Glutamatergic neuron (in vitro differentiated cells): ENCODE results near the gene SLC25A26. TPM values are rescaled to one million over a fixed set of nuclear protein-coding genes. Genes with fewer than 3 reads are reported as not detected.
A peak's percentile ranks its signal among the peaks of the same experiment; 100 is the strongest.

Experiments used
- DNase-seq: peaks from one replicate; pipeline ENCODE4 v3.0.0; 2022
- H3K27ac Mint-ChIP-seq: one replicate; pipeline ENCODE4 v1.8.0; 2020; ENCODE audit warnings: mild to moderate bottlenecking, mixed read lengths, inconsistent platforms; ENCODE audit not compliant: unreplicated experiment
- H3K27me3 Mint-ChIP-seq: one replicate; pipeline ENCODE4 v1.8.0; 2020; ENCODE audit warnings: mild to moderate bottlenecking, moderate library complexity, mixed read lengths, inconsistent platforms; ENCODE audit not compliant: unreplicated experiment
- H3K36me3 Mint-ChIP-seq: one replicate; pipeline ENCODE4 v1.8.0; 2020; ENCODE audit warnings: mild to moderate bottlenecking, mixed read lengths, inconsistent platforms; ENCODE audit not compliant: unreplicated experiment
- H3K4me1 Mint-ChIP-seq: one replicate; pipeline ENCODE4 v1.8.0; 2020; ENCODE audit warnings: mild to moderate bottlenecking, low read depth, mixed read lengths, inconsistent platforms; ENCODE audit not compliant: unreplicated experiment
- H3K4me3 Mint-ChIP-seq: one replicate; pipeline ENCODE4 v1.8.0; 2020; ENCODE audit warnings: mild to moderate bottlenecking, mixed read lengths, inconsistent platforms; ENCODE audit not compliant: unreplicated experiment
- H3K9me3 Mint-ChIP-seq: one replicate; pipeline ENCODE4 v1.8.0; 2020; ENCODE audit warnings: mild to moderate bottlenecking, moderate library complexity, mixed read lengths, inconsistent platforms; ENCODE audit not compliant: unreplicated experiment
- total RNA-seq: library from RNA; stranded (reverse); fragmentation: NEBNext Ultra II Directional; extraction: Animal tissue kit (Norgen Biotek cat#: 25700); gene quantifications from one replicate; pipeline ENCODE4 v1.2.1, GENCODE V29; 2021; ENCODE audit not compliant: unreplicated experiment
- TF ChIP-seq, protein P1 (sequence below): fragments of 200-600 bp; sonication (generic); IDR thresholded peaks from one replicate; pipeline ENCODE4 v1.5.0; 2021; ENCODE audit not compliant: partially characterized antibody, unreplicated experiment

The SLC25A26 gene
- total RNA-seq, 1 donor from 2014 or later = 12.7 TPM

DNA sequence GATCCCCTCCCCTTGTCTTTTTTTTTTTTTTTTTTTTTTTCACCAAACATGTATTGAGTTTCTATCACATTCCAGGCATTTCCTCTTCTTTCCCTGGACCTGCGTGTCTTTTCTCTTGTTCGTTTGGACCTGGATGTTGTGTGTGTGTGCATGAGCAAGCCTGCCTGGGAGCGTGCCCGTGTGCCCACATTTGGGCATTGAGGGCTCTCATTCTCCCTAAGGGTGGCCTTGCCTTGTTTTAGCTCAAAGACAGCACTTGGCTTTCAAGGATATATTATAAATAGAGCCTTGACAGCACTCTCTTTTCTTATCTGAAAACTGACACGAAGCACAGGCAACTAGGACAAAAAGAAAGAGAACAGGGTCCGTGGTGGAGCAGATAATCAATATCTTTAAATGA, 39.0 kb upstream of the SLC25A26 start:
- peaks cover 8% of the 10 kb centered on the region for H3K27me3 Mint-ChIP-seq
- DNase-seq = no peak
- H3K36me3 Mint-ChIP-seq = no peaks in the 10 kb centered on the region
- peaks cover 6% of the 10 kb centered on the region for H3K9me3 Mint-ChIP-seq
- H3K4me3 Mint-ChIP-seq = peak overlapping the region; percentile 48
- H3K4me1 Mint-ChIP-seq = peaks cover 12% of the 10 kb centered on the region
- H3K27ac Mint-ChIP-seq = no peak overlapping the region
- TF ChIP-seq, protein P1, sequence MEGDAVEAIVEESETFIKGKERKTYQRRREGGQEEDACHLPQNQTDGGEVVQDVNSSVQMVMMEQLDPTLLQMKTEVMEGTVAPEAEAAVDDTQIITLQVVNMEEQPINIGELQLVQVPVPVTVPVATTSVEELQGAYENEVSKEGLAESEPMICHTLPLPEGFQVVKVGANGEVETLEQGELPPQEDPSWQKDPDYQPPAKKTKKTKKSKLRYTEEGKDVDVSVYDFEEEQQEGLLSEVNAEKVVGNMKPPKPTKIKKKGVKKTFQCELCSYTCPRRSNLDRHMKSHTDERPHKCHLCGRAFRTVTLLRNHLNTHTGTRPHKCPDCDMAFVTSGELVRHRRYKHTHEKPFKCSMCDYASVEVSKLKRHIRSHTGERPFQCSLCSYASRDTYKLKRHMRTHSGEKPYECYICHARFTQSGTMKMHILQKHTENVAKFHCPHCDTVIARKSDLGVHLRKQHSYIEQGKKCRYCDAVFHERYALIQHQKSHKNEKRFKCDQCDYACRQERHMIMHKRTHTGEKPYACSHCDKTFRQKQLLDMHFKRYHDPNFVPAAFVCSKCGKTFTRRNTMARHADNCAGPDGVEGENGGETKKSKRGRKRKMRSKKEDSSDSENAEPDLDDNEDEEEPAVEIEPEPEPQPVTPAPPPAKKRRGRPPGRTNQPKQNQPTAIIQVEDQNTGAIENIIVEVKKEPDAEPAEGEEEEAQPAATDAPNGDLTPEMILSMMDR = no peak

DNA sequence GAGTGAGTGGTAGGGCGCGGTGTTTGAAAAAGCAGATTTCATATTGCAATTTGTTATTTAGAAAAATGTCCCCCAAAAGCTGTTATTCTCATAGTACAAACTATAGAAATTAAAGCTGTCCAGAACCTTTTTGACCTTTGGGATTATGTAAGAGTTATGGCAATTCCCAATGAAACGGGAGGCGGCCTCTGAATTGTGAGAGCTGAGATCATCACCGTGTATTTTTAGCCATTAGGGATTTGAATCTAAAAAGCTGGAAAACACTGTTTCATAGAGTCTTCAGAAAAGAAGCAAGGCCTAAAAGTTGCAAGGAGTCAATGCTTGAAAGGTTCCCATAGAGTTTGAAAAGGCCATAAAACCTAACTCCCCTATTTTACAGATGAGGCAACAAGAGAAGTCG, 38.6 kb upstream of the SLC25A26 start:
- H3K27me3 Mint-ChIP-seq = peaks cover 12% of the 10 kb centered on the region
- H3K4me3 Mint-ChIP-seq = peak overlapping the region; percentile 48
- H3K27ac Mint-ChIP-seq = no peak overlapping the region
- DNase-seq = no peak
- no peaks in the 10 kb centered on the region for H3K36me3 Mint-ChIP-seq
- TF ChIP-seq, protein P1 = no peak
- peaks cover 6% of the 10 kb centered on the region for H3K9me3 Mint-ChIP-seq
- peaks cover 12% of the 10 kb centered on the region for H3K4me1 Mint-ChIP-seq

DNA sequence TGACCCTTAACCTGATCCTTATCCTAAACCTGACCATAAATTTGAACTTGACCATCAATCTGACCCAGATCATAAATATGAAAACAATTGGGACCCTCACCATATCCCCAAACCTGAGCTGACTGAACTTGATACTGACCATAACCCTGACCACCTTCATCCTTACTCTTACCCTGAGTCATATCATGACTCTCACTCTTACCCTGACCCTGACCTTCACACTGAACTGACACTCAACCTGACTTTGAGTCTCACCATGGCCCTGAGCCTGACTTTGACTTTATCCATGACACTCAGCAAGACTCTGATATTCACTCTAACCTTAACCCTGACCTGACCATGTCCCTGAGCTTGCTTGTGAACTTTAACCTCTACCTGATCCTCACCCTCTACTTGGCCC, 34.3 kb upstream of the SLC25A26 start:
- Mint-ChIP-seq H3K9me3 (peaks cover 7% of the 10 kb centered on the region), H3K27ac (no peak overlapping the region), H3K36me3 (peaks cover 6% of the 10 kb centered on the region), H3K27me3 (peaks cover 11% of the 10 kb centered on the region), H3K4me1 (peaks cover 12% of the 10 kb centered on the region), H3K4me3 (no peak overlapping the region)
- DNase-seq = no peak
- TF ChIP-seq, protein P1 = no peak

- Mint-ChIP-seq H3K27ac (peak overlapping the region; percentile 17), H3K4me1 (no peaks in the 10 kb centered on the region), H3K36me3 (no peaks in the 10 kb centered on the region), H3K27me3 (no peaks in the 10 kb centered on the region), H3K4me3 (peak overlapping the region; percentile 69), H3K9me3 (no peaks in the 10 kb centered on the region)
- TF ChIP-seq, protein P1 = no peak
- peak; percentile 79 for DNase-seq
Observed at GRCh38 chr3:66195347-66195783, 25.4 kb upstream of the SLC25A26 start.

- H3K4me1 Mint-ChIP-seq = no peaks in the 10 kb centered on the region
- no peak overlapping the region for H3K4me3 Mint-ChIP-seq
- no peaks in the 10 kb centered on the region for H3K36me3 Mint-ChIP-seq
- no peak for DNase-seq
- TF ChIP-seq, protein P1 = peak; percentile 23
- no peaks in the 10 kb centered on the region for H3K9me3 Mint-ChIP-seq
- H3K27ac Mint-ChIP-seq = no peak overlapping the region
- H3K27me3 Mint-ChIP-seq = no peaks in the 10 kb centered on the region
Observed at GRCh38 chr3:66196633-66197032, 24.2 kb upstream of the SLC25A26 start.
